MM.1S (cell line): ENCODE data around the gene IL18BP.

ENCODE experiments used
- DNase-seq: peaks from one replicate; pipeline ENCODE4 v3.0.0-alpha.2; 2015
- H2AFZ ChIP-seq: fragments of 300-600 bp; sonication (generic); 2 replicates; pipeline ENCODE4 v1.6.0; 2016; ENCODE audit warnings: antibody characterized with exemption, low read length
- H3F3A ChIP-seq: fragments of 300-600 bp; sonication (generic); 2 replicates; pipeline ENCODE4 v1.6.1; 2016; ENCODE audit warnings: mild to moderate bottlenecking, antibody characterized with exemption, low read length, moderate library complexity, mixed read lengths; ENCODE audit not compliant: insufficient read depth
- H3K27ac ChIP-seq: fragments of 300-600 bp; sonication (generic); 2 replicates; pipeline ENCODE4 v1.5.1; 2016; ENCODE audit warnings: mild to moderate bottlenecking, low read length
- H3K27me3 ChIP-seq: fragments of 300-600 bp; sonication (generic); replicated peaks from 2 replicates; pipeline ENCODE4 v1.6.0; 2016; ENCODE audit warnings: low read length; ENCODE audit not compliant: insufficient read depth
- H3K36me3 ChIP-seq: fragments of 300-600 bp; sonication (generic); replicated peaks from 2 replicates; pipeline ENCODE4 v1.6.1; 2016; ENCODE audit warnings: mild to moderate bottlenecking, low read length, mixed read lengths; ENCODE audit not compliant: insufficient read depth
- H3K4me1 ChIP-seq: fragments of 300-600 bp; sonication (generic); 2 replicates; pipeline ENCODE4 v1.6.1; 2016; ENCODE audit warnings: low read length, mixed read lengths
- H3K4me2 ChIP-seq: fragments of 300-600 bp; sonication (generic); 2 replicates; pipeline ENCODE4 v1.6.0; 2016; ENCODE audit warnings: low read depth, low read length
- H3K4me3 ChIP-seq: fragments of 300-600 bp; sonication (generic); 2 replicates; pipeline ENCODE4 v1.5.1; 2016; ENCODE audit warnings: low read length, mixed read lengths
- H3K79me2 ChIP-seq: fragments of 300-600 bp; sonication (generic); 2 replicates; pipeline ENCODE4 v1.6.1; 2016; ENCODE audit warnings: mixed run types, low read length, mixed read lengths
- H3K9ac ChIP-seq: fragments of 300-600 bp; sonication (generic); 2 replicates; pipeline ENCODE4 v1.6.1; 2016; ENCODE audit warnings: low read length, mixed read lengths
- H3K9me2 ChIP-seq: fragments of 300-600 bp; sonication (generic); replicated peaks from 2 replicates; pipeline ENCODE4 v1.6.1; 2016; ENCODE audit warnings: mild to moderate bottlenecking, low read length, mixed read lengths; ENCODE audit not compliant: insufficient read depth
- H3K9me3 ChIP-seq: fragments of 300-600 bp; sonication (generic); replicated peaks from 2 replicates; pipeline ENCODE4 v1.6.1; 2016; ENCODE audit warnings: mild to moderate bottlenecking, low read length, mixed read lengths; ENCODE audit not compliant: insufficient read depth
- H4K20me1 ChIP-seq: fragments of 300-600 bp; sonication (generic); 2 replicates; pipeline ENCODE4 v1.6.1; 2016; ENCODE audit warnings: mild to moderate bottlenecking, low read length, moderate library complexity, mixed read lengths; ENCODE audit not compliant: insufficient read depth
- EZH2 ChIP-seq: fragments of 300-600 bp; sonication (generic); optimal IDR thresholded peaks from 2 replicates; pipeline ENCODE3; 2017; ENCODE audit warnings: low read depth, mild to moderate bottlenecking, antibody characterized with exemption, low read length, mixed read lengths
- EZH2phosphoT487 ChIP-seq: fragments of 300-600 bp; sonication (generic); IDR thresholded peaks from 2 replicates; pipeline ENCODE4 v1.6.1; 2018; ENCODE audit warnings: antibody characterized with exemption, low read length
- TF ChIP-seq, protein P1 (sequence below): fragments of 300-600 bp; sonication (generic); IDR thresholded peaks from 2 replicates; pipeline ENCODE4 v1.5.1; 2016; ENCODE audit warnings: antibody characterized with exemption, low read length, mixed read lengths

IL18BP gene

DNA sequence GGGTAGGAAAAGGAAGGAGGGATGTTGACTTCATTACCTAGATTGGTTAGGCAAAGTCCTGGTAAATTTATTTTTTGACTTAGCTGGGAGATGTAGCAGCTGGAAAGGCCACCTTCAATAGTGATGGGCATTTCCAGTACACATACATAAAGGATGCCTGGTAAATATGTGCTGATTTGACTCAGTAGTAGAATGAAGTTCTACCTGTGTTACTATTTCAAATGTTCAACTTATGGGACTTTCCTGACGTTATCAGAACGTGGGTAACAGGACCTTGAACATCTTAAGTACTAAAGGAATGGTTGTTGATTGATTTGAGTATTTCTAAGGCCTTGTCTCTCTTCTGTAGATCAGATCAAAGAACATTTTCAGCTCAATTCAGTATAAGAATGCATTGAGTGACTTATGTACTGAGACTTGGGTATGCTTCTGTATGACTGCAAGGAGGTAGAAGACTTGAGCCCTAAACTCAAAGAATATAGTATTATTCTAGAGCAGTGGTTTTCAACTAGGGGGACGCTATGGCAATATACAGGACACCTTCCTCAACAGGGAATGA lies 42.7 kb upstream of the IL18BP start:
- Histone ChIP-seq H3K4me1 (no peaks in the 10 kb centered on the region), H3K9ac (no peak overlapping the region), H3K4me2 (no peak overlapping the region), H3K4me3 (no peak overlapping the region), H4K20me1 (0 out of 2 replicates have a peak, but pooled peaks cover 3% of the 10 kb centered on the region), H2AFZ (no peak overlapping the region), H3F3A (no peaks in the 10 kb centered on the region), H3K9me2 (no peaks in the 10 kb centered on the region), H3K9me3 (no peaks in the 10 kb centered on the region), H3K27me3 (no peaks in the 10 kb centered on the region), H3K79me2 (peaks cover 33% of the 10 kb centered on the region), H3K27ac (no peak overlapping the region), H3K36me3 (no peaks in the 10 kb centered on the region)
- TF ChIP-seq EZH2phosphoT487 (no peak), EZH2 (no peak)
- TF ChIP-seq, protein P1, sequence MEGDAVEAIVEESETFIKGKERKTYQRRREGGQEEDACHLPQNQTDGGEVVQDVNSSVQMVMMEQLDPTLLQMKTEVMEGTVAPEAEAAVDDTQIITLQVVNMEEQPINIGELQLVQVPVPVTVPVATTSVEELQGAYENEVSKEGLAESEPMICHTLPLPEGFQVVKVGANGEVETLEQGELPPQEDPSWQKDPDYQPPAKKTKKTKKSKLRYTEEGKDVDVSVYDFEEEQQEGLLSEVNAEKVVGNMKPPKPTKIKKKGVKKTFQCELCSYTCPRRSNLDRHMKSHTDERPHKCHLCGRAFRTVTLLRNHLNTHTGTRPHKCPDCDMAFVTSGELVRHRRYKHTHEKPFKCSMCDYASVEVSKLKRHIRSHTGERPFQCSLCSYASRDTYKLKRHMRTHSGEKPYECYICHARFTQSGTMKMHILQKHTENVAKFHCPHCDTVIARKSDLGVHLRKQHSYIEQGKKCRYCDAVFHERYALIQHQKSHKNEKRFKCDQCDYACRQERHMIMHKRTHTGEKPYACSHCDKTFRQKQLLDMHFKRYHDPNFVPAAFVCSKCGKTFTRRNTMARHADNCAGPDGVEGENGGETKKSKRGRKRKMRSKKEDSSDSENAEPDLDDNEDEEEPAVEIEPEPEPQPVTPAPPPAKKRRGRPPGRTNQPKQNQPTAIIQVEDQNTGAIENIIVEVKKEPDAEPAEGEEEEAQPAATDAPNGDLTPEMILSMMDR: no peak
- DNase-seq: no peak

DNA sequence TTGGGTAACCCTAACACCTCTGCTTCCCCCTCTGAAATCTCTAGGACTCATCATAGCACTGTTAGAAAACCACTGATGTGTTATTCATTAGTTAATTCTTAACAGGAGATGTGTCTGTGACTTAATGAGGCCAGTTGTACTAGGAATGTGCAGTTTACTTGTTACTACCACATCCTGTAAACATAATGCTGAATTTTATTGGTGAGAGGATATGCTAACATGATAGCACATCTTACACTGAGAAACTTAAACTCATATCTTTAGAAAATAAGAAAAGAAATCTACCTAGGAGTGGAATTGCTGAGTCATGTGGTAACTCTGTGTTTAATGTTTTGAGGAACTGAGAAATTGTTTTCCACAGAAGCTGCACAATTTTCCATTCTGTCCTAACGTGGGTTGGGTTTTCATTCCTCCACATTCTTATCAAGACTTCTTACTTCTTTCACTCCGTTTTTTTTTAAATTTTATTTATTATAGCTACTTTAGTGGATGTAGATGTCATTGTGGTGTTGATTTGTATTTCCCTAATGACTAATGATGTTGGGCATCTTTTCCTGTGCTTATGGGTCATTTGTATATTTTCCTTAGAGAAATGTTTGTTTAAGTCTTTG lies 36.2 kb upstream of the IL18BP start:
- Histone ChIP-seq H3K36me3 (no peaks in the 10 kb centered on the region; the same call in 1 of the 2 replicates), H3K4me2 (no peak overlapping the region), H3K9me2 (no peaks in the 10 kb centered on the region), H2AFZ (no peak overlapping the region), H3K9ac (no peak overlapping the region), H4K20me1 (no peaks in the 10 kb centered on the region), H3K27me3 (no peaks in the 10 kb centered on the region), H3K9me3 (no peaks in the 10 kb centered on the region), H3K27ac (peak overlapping the region; percentile 50; the same call in 1 of the 2 replicates), H3K4me3 (no peak overlapping the region), H3K79me2 (no peaks in the 10 kb centered on the region), H3K4me1 (peaks cover 6% of the 10 kb centered on the region; the same call in 1 of the 2 replicates), H3F3A (peaks cover 4% of the 10 kb centered on the region; the same call in 1 of the 2 replicates)
- TF ChIP-seq EZH2phosphoT487 (no peak), EZH2 (no peak)
- TF ChIP-seq, protein P1: no peak
- DNase-seq: peak; percentile 28

DNA sequence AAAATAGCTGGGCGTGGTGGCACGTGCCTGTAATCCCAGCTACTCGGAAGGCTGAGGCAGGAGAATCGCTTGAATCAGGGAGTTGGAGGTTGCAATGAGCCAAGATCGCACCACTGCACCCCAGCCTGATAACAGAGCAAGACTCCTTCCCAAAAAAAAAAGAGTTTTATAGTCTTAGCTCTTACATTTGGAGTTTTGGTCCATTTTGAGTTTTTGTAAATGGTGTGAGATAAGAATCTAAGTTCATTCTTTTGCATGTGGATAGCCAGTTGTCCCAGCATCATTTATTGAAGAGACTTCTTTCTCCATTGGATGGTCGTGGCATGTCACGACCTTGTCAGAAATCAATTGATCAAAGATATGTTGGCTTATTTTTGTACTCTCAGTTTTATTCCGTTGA lies 35.2 kb upstream of the IL18BP start:
- Histone ChIP-seq H3K27ac (no peak overlapping the region), H3K4me3 (no peak overlapping the region), H2AFZ (no peak overlapping the region), H3K9me3 (no peaks in the 10 kb centered on the region), H3F3A (peaks cover 4% of the 10 kb centered on the region; the same call in 1 of the 2 replicates), H3K9ac (no peak overlapping the region), H3K79me2 (no peaks in the 10 kb centered on the region), H4K20me1 (no peaks in the 10 kb centered on the region), H3K27me3 (no peaks in the 10 kb centered on the region), H3K4me1 (peaks cover 6% of the 10 kb centered on the region; the same call in 1 of the 2 replicates), H3K9me2 (no peaks in the 10 kb centered on the region), H3K4me2 (no peak overlapping the region), H3K36me3 (no peaks in the 10 kb centered on the region; the same call in 1 of the 2 replicates)
- no peak for DNase-seq
- no peak for TF ChIP-seq EZH2phosphoT487
- TF ChIP-seq EZH2: no peak
- TF ChIP-seq, protein P1: no peak
